GM19239 (cell line): Measurements from ENCODE around the gene NOXO1.
"Not testable (repeated sequence)": the region's sequence is repeated elsewhere in the genome, so short reads cannot be mapped to it uniquely, and the experiment has no call there.

Experiments
- DNase-seq: peaks from one replicate; pipeline ENCODE4 v3.0.0; 2011; ENCODE audit warnings: low spot score; ENCODE audit not compliant: insufficient read length
- FAIRE-seq: peaks from 2 replicates; lab custom pipeline; 2011; peaks lifted over from hg19 to GRCh38; lab: Jason Lieb, UNC

The NOXO1 gene

GRCh38 chr16:2013527-2013926 lies 32.3 kb upstream of the NOXO1 start:
- no peak for FAIRE-seq
- no peak for DNase-seq

GRCh38 chr16:2011726-2012125 lies 30.5 kb upstream of the NOXO1 start:
- DNase-seq, FAIRE-seq: not testable (repeated sequence)

GRCh38 chr16:2009791-2010510 lies 28.7 kb upstream of the NOXO1 start, which contains the start of gene ZNF598:
TSS of gene ZNF598 (minus strand) at chr16:2009821.
- DNase-seq (peak; percentile 96), FAIRE-seq (peak; percentile 82)

- DNase-seq (no peak), FAIRE-seq (no peak)
Observed at GRCh38 chr16:2009164-2009711, 28.0 kb upstream of the NOXO1 start.

GRCh38 chr16:2008631-2009163 lies 27.4 kb upstream of the NOXO1 start:
- no peak for DNase-seq
- FAIRE-seq: no peak

GRCh38 chr16:2008009-2008526 lies 26.8 kb upstream of the NOXO1 start:
- DNase-seq (no peak), FAIRE-seq (no peak)

- DNase-seq (no peak), FAIRE-seq (no peak)
Observed at GRCh38 chr16:2007081-2007836, 26.0 kb upstream of the NOXO1 start.

DNA sequence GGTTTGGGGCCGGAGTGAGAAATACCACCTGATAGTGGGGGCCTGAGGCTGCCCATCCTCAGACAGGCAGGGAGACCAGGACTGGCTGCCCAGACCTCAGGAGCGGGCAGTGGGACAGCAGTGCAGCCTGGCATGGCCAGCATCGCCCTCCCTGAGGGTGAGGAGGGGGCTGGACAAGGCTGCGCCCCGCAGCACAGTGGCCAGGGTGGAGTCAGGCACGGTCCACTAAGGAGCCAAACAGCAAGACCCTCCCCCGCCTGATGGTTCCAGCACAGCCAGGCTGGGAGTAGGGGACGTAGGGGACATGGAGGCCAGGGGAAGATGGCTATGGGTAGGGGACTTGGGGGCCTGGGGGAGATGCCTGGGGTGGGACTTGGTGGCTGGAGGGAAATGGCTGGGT lies 25.0 kb upstream of the NOXO1 start:
- DNase-seq (no peak), FAIRE-seq (no peak)

- DNase-seq (no peak), FAIRE-seq (no peak)
Observed at GRCh38 chr16:2005646-2006045, 24.4 kb upstream of the NOXO1 start.

- FAIRE-seq (no peak), DNase-seq (no peak)
Observed at GRCh38 chr16:2004795-2005517, 23.7 kb upstream of the NOXO1 start.

DNA sequence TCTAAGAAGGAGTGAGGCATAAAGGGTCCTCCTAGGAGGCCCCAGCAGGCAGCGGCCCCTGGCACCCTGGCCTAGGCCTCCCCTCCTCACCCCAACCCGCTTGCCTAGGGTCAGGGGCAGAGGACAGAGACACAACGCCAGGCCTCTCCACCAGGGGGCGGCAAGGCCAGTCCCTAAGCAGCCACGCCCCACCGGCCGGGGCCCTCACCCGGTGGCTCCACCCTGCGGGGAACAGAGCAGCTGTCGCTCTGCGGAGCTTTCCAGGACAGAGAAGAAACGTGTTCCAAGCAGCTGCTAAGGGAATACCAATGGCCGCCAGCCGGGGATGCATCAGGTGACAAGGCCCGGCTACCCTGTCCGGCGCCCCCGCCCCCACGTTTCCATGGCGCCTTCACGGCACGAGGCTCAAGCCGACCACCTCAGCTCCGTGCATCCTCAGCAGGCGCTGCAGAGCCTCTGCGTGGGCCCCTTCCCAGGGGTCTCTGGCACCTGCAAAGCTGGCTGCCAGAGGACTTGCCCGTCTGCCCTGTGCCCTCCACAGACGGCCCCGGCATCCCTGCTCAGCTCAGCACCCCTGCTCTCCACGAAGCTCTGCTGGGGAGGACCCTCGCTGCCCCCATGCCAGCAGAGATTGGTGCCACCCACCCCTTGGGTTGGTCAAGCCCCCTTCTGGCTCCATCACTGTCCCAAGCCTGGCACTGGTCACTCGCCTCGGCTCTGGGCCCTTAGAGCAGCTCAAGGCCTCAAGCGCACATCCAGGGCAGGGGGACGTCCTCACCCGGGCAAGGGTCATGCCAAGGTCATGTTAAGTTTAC lies 22.8 kb upstream of the NOXO1 start:
- DNase-seq: peak; percentile 99
- FAIRE-seq: peak; percentile 97

- DNase-seq (no peak), FAIRE-seq (no peak)
Observed at GRCh38 chr16:2003231-2003826, 22.1 kb upstream of the NOXO1 start.

DNA sequence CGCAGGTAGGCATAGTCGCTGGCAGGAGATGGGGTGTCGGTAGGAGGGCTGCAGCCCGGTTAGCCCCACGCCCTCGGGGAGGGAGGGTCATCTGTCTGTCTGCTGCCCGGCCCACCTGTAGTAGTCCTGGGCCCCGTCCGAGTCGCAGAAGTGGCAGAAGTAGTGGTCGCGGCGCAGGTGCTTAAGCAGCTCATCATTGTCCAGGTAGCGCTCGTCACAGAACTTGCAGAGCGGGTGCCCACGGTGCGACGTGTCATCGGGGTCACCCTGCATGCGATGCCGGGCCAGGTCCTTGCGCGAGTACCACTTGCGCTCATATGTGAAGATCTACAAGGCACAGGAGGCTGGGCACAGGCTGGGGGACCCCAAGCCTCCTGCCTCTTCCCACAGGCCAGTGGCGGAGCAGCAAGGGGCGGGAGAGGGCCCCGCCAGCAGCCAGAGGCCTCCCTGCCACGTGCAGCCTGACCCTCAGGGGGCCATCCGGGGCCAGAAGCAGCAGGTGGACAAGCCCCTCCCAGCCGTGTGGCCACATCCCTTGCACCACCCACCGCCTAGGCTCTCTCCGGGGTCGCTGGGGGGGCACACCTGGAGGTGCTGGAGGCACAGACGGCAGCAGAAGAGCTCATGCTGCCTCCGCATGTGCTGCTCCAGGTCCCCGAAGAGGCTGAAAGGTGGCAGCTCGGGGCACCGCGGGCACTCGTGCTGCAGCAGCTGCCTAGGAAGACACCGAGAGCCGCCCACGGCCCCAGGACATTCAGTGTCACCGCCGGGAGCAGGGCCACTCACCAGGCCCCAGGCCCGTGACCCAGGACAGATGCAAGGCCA lies 21.3 kb upstream of the NOXO1 start:
- DNase-seq (no peak), FAIRE-seq (no peak)

DNA sequence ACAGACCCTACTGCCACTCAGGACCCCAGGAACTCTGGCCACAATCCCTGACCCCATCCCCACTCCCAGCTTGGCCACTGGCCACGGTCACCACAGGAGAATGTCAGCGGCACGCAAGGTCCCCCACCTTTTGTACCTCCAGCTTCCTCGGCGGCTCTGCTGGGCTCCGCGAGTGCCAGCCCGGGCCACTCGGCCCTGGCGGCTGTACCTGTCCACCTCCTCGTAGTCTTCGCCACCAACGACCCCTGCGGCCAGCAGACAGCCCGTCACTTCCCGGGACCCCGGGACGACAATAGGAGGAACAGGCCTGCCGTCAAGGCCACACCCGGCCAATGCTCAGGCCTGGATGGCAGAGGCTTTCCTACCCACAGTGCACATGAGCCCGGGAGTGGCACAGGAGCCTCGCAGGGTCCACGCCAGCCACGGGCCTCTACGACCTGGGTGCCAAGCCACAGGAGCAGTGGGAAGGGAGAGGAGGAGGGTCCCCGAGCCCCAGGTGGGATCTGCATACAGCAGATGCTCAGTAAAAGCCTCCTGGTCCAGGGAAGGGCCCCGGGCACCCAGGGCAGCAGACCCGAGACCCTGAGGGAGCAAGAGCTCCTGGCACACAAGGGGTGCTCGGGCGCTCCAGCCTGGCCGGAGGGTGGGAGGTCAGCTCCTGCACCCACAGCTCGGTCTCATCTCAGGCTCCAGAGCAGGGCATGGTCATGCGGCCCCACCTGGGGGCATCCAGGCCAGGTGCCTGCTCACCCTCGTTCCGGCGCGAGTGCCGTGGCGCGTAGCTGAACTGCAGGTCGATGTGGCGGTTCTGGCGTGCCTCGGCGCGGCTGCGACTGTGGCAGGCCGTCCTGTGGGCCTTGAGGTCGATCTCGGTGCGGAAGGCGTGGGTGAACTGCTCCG lies 20.4 kb upstream of the NOXO1 start:
- DNase-seq (no peak), FAIRE-seq (no peak)

- FAIRE-seq: no peak
- DNase-seq: no peak
Observed at GRCh38 chr16:2001035-2001434, 19.8 kb upstream of the NOXO1 start.

DNA sequence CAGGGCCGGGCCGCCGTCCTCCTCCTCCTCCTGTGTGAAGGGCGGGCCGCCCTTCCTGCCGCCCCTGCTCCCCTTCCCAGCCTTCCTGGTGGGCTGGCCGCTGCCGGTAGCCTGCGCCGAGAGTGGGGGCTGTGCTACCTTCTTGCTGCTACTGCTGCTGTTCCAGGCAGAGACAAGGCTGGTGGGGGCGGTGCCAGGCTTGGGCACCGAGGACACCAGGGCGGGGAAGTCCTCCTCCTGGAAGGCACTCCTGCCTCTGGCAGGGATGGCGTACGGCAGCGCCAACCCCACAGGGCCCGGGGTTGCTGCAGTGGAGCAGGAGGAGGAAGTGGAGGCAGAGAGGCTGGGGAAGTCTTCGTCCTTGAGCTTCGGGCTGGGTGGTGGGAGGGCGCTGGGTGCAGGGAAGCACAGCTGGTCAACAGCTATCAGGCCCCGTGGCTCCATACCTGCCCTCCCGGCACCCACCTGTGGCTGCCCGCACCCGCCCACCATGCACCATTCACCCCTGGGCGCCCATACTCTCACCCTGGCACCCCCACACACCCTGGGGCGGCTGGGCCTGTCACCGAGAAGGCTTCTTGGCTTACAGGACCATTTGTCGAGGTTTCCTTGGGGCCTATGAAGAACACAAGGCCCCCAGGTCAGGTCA lies 18.7 kb upstream of the NOXO1 start:
- no peak for FAIRE-seq
- DNase-seq: no peak
